GM12878 (cell line): ENCODE measurements around the gene SLC35E4. TPM values are rescaled to one million over a fixed set of nuclear protein-coding genes. Genes with fewer than 3 reads are reported as not detected.

Experiments used
- ATAC-seq: fragments of 200-7000 bp; cut with Tn5 transposase; 3 replicates; pipeline ENCODE4 v1.9.1; 2020; ENCODE audit warnings: mild to moderate bottlenecking, moderate library complexity
- BruUV-seq: library from RNA; stranded (reverse); fragments of 400-500 nt; replicated peaks from 2 replicates; lab custom pipeline; 2021; lab: Mats Ljungman, UMichigan
- CTCF ChIA-PET: fragments of 300-600 bp; sonication (Branson Sonifier 250); formaldehyde crosslinking; extraction: SDS; loops from one replicate; lab custom pipeline; 2021; ENCODE audit warnings: inconsistent platforms; lab: Yijun Ruan, JAX
- POLR2A ChIA-PET: fragments of 350-600 bp; formaldehyde crosslinking; extraction: SDS; loops from one replicate; lab custom pipeline; 2021; ENCODE audit warnings: inconsistent platforms; lab: Charles Lee
- RAD21 ChIA-PET: fragments of 300-600 bp; sonication (Branson Sonifier 250); formaldehyde crosslinking; loops from one replicate; lab custom pipeline; 2023; ENCODE audit warnings: antibody characterized with exemption; ENCODE audit not compliant: unreplicated experiment; lab: Charles Lee
- SMC1A ChIA-PET: fragments of 300-600 bp; sonication (Branson Sonifier 250); formaldehyde crosslinking; loops from one replicate; lab custom pipeline; 2023; ENCODE audit not compliant: unreplicated experiment, uncharacterized antibody; lab: Charles Lee
- DNase-seq: peaks from one replicate; pipeline ENCODE4 v3.0.0-alpha.2; 2011; ENCODE audit warnings: low read depth, low spot score
- FAIRE-seq: peaks from 3 replicates; lab custom pipeline; 2011; peaks lifted over from hg19 to GRCh38; lab: Jason Lieb, UNC
- H2AFZ ChIP-seq: 2 replicates; pipeline ENCODE4 v1.6.0; 2011; ENCODE audit warnings: low read depth, low read length, control low read depth; ENCODE audit not compliant: control insufficient read depth
- H3K27ac ChIP-seq: 2 replicates; pipeline ENCODE4 v1.5.1; 2011; ENCODE audit warnings: control low read depth; ENCODE audit not compliant: control insufficient read depth, insufficient read depth
- H3K27me3 ChIP-seq, 2 experiments: replicated peaks in 1 of 2; 2 replicates each; pipeline versions ENCODE4 v1.6.0 to v1.6.1; 2011; ENCODE audit warnings: low read length in 1 of 2; ENCODE audit not compliant: control insufficient read depth in 2 of 2, insufficient read depth in 2 of 2
- H3K36me3 ChIP-seq, 2 experiments: 2 replicates each; pipeline ENCODE4 v1.5.1; 2011; ENCODE audit warnings: low read length in 1 of 2; ENCODE audit not compliant: control insufficient read depth in 2 of 2, insufficient read depth in 2 of 2
- H3K4me1 ChIP-seq: 2 replicates; pipeline ENCODE4 v1.6.1; 2011; ENCODE audit warnings: mild to moderate bottlenecking, low read length, moderate library complexity, mixed read lengths; ENCODE audit not compliant: control insufficient read depth, insufficient read depth
- H3K4me2 ChIP-seq: 2 replicates; pipeline ENCODE4 v1.6.0; 2011; ENCODE audit warnings: control low read depth; ENCODE audit not compliant: control insufficient read depth, insufficient read depth
- H3K4me3 ChIP-seq: fragments of 200-600 bp; sonication (generic); 2 replicates; pipeline ENCODE4 v1.5.1; 2016
- H3K79me2 ChIP-seq: 2 replicates; pipeline ENCODE4 v1.6.0; 2011; ENCODE audit warnings: low read length; ENCODE audit not compliant: control insufficient read depth, insufficient read depth
- H3K9ac ChIP-seq: 2 replicates; pipeline ENCODE4 v1.8.0; 2011; ENCODE audit warnings: low read length, control low read depth, mixed read lengths; ENCODE audit not compliant: control insufficient read depth, insufficient read depth
- H3K9me3 ChIP-seq: replicated peaks from 3 replicates; pipeline ENCODE4 v1.5.1; 2011; ENCODE audit warnings: mild to moderate bottlenecking, low read length; ENCODE audit not compliant: control insufficient read depth, insufficient read depth
- H4K20me1 ChIP-seq: 2 replicates; pipeline ENCODE4 v1.6.0; 2011; ENCODE audit not compliant: control insufficient read depth, insufficient read depth
- ATF7 ChIP-seq: fragments of 450-650 bp; IDR thresholded peaks from 2 replicates; pipeline ENCODE4 v1.6.1; 2016; ENCODE audit warnings: low read depth, mild to moderate bottlenecking
- BMI1 ChIP-seq: fragments of 450-650 bp; IDR thresholded peaks from 2 replicates; pipeline ENCODE4 v1.6.1; 2016; ENCODE audit warnings: mild to moderate bottlenecking, moderate library complexity, borderline replicate concordance
- HCFC1 ChIP-seq: fragments of 150-350 bp; IDR thresholded peaks from 2 replicates; pipeline ENCODE4 v1.6.1; 2014; ENCODE audit warnings: low read length
- IKZF1 ChIP-seq: fragments of 450-650 bp; conservative IDR thresholded peaks from 2 replicates; pipeline ENCODE4 v1.6.1; 2017; ENCODE audit warnings: antibody characterized with exemption, mild to moderate bottlenecking
- KLF5 ChIP-seq: fragments of 450-650 bp; IDR thresholded peaks from 2 replicates; pipeline ENCODE4 v1.6.1; 2014; ENCODE audit warnings: mild to moderate bottlenecking; ENCODE audit not compliant: partially characterized antibody
- SMC3 ChIP-seq: IDR thresholded peaks from 2 replicates; pipeline ENCODE4 v1.6.1; 2011; ENCODE audit warnings: low read length, improper control_type of control experiment, borderline replicate concordance
- TCF3 ChIP-seq: IDR thresholded peaks from 2 replicates; pipeline ENCODE4 v1.6.1; 2012; ENCODE audit warnings: low read depth, mild to moderate bottlenecking, low read length, borderline replicate concordance; ENCODE audit not compliant: insufficient read depth
- YY1 ChIP-seq: IDR thresholded peaks from 2 replicates; pipeline ENCODE4 v1.6.1; 2011; ENCODE audit warnings: low read depth, mild to moderate bottlenecking, low read length
- ZNF217 ChIP-seq: fragments of 450-650 bp; IDR thresholded peaks from 2 replicates; pipeline ENCODE4 v1.6.1; 2017; ENCODE audit warnings: antibody characterized with exemption, mild to moderate bottlenecking
- ZNF274 ChIP-seq: IDR thresholded peaks from one replicate; pipeline ENCODE4 v1.8.0; 2011; ENCODE audit not compliant: insufficient read length, insufficient read depth
- ZNF384 ChIP-seq: IDR thresholded peaks from 2 replicates; pipeline ENCODE4 v1.6.1; 2012; ENCODE audit warnings: low read depth, mild to moderate bottlenecking, low read length, improper control_type of control experiment, borderline replicate concordance
- WGBS: methylation state at CpG from one replicate; pipeline ENCODE4 v1.1.6; 2016; ENCODE audit warnings: low lambda C conversion rate; ENCODE audit not compliant: insufficient replicate concordance, insufficient coverage; ENCODE audit errors: missing lambda C conversion rate; 5-methylcytosine and 5-hydroxymethylcytosine counted together
- in situ Hi-C: fragments of 300-500 bp; cut with MboI; formaldehyde crosslinking; loops from 9 replicates; pipeline ENCODE4 v1.14.3; 2018; ENCODE audit warnings: mixed read lengths
- intact Hi-C: fragments of 100-400 bp; cut with micrococcal nuclease; formaldehyde crosslinking; loops from one replicate; pipeline ENCODE4 v1.14.2; 2022; ENCODE audit not compliant: unreplicated experiment
- polyA plus RNA-seq, 11 experiments: library from polyadenylated mRNA; depleted of rRNA in 4 of 11; unstranded in 6 of 11; stranded (reverse) in 5 of 11; fragments of >200 nt; fragmentation: Nextera tagmentation in 4 of 11; fragmentation: Illumina TruSeq in 1 of 11; extraction: Ambion mirVana in 4 of 11; extraction: Trizol in 1 of 11; gene quantifications; 1 replicate in 1 of 11; 2 replicates in 10 of 11; pipeline versions ENCODE4 v1.2.1 to v1.2.3, GENCODE V29; 2011 to 2016; ENCODE audit warnings: inconsistent platforms in 2 of 11, missing spikeins in 2 of 11, low read depth in 1 of 11
- total RNA-seq, 4 experiments: library from RNA; depleted of rRNA in 3 of 4; stranded (reverse); fragments of >200 nt in 3 of 4; fragmentation: Illumina TruSeq in 1 of 4; extraction: Trizol in 1 of 4; gene quantifications; 2 replicates each; pipeline versions ENCODE4 v1.2.1 to v1.2.3, GENCODE V29; 2013 to 2021
- TF ChIP-seq, protein P1 (sequence below): IDR thresholded peaks from 2 replicates; pipeline ENCODE4 v1.6.1; 2011; ENCODE audit warnings: mild to moderate bottlenecking, low read depth, low read length, moderate library complexity; ENCODE audit not compliant: insufficient replicate concordance
- TF ChIP-seq, protein P2 (sequence below): IDR thresholded peaks from 2 replicates; pipeline ENCODE4 v1.6.1; 2012; ENCODE audit warnings: low read length, inconsistent platforms

Gene SLC35E4
- total and polyA plus RNA-seq, 10 of the 15 experiments (the other 5 are each of a cell fraction or from before 2014, with no cell fraction given), result 0.16 to 5.3 (median 2.9) TPM; not detected in 1

DNA sequence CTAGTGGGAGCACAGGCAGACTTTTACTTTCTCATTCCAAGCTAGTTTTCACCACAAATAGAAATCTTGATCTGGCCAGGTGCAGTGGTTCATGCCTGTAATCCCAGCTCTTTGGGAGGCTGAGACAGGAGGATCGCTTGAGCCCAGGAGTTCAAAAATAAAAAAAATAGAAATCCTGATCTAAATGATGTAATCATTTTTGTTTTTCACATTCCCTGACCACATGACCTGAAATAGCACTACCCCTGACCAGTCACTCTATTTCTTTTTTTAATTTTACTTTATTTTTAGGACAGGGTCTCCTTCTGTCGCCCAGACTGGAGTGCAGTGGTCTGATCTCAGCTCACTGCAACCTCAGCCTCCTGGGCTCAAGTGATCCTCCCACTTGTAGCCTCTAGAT lies 30.9 kb upstream of the SLC35E4 start:
- no peaks in the 10 kb centered on the region for H3K36me3 ChIP-seq
- POLR2A ChIA-PET, result interaction anchor here (0.9 to 1.5 kb wide), 2 partner anchors 13 to 162 kb away, joined by 3 to 4 read pairs; partner anchors contain the start of gene PES1
- TF ChIP-seq HCFC1 (no peak), ATF7 (peak; percentile 38; the same call in 1 of the 2 replicates)
- TF ChIP-seq, all 136 proteins: peak for 1
- Histone ChIP-seq H3K9me3 (no peaks in the 10 kb centered on the region), H3K27ac (no peak overlapping the region), H3K27me3 (no peaks in the 10 kb centered on the region), H3K4me3 (no peak overlapping the region), H4K20me1 (no peaks in the 10 kb centered on the region), H3K9ac (no peak overlapping the region), H3K4me2 (no peak overlapping the region), H3K79me2 (no peaks in the 10 kb centered on the region), H2AFZ (no peak overlapping the region), H3K4me1 (peaks cover 41% of the 10 kb centered on the region)
- DNase-seq, result no peak
- no peak for ATAC-seq
- 66% methylated on average over 2 of the region's 2 CpGs for WGBS
- no TSS peak for BruUV-seq
- CTCF ChIA-PET, result interaction anchor here (0.7 to 4.4 kb wide), 8 partner anchors 9 to 317 kb away, joined by 3 to 45 read pairs (median 4); partner anchors contain the start of genes DUSP18 and PES1
- in situ Hi-C loops, result no loop called here
- SMC1A ChIA-PET, result interaction anchor here (0.6 to 1.8 kb wide), 4 partner anchors 12 to 315 kb away, joined by 4 to 5 read pairs (median 4); no protein-coding TSS in a partner anchor
- FAIRE-seq, result no peak
- intact Hi-C loops, result loop anchor here (1.0 to 5.0 kb wide), 2 partner anchors 151 to 157 kb away; no protein-coding TSS in a partner anchor
- RAD21 ChIA-PET, result interaction anchor here (0.7 kb wide), 1 partner anchor 214 kb away, joined by 3 read pairs; no protein-coding TSS in a partner anchor

DNA sequence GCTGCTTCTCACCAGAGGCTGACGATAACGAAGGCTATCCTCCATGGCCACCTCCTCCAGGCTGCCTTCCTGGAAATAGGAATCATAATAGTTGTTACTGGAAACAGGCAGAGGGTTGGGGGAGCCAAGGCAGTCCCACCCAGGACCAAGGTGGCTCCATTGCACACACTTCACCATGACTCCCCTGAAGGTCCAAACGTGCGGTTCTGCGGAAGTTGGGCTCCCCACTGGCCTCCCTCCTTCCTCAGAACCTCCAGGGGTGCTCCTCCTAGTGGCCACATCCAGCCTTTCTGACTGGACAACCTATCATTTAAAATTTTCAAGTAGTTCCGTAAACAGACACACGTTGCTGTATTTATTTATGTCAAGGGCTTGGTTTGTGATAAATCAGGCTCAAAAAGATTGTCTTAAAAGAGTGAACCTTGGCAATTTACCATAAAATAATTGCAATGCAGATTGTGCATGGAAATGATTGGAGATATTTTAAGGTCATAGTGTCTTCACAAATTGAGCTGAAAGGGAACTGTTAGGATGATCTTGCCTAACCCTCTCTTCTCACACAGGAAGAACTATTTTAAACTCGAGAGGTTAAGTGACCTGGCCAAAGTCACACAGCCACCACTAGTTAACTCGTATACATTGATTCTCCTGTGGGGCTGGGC lies 30.0 kb upstream of the SLC35E4 start:
- peaks cover 50% of the 10 kb centered on the region for H3K4me1 ChIP-seq
- no peaks in the 10 kb centered on the region for H3K27me3 ChIP-seq
- intact Hi-C loops, result loop anchor here (1.0 kb wide), 1 partner anchor 150 kb away; no protein-coding TSS in a partner anchor
- no peaks in the 10 kb centered on the region for H3K9me3 ChIP-seq
- ChIA-PET RAD21 (interaction anchor here (1.5 to 4.7 kb wide), 5 partner anchors 14 to 215 kb away, joined by 5 to 58 read pairs (median 7); partner anchors contain the start of genes PES1 and SLC35E4), POLR2A (interaction anchor here (0.8 to 1.0 kb wide), 3 partner anchors 8 to 182 kb away, joined by 3 read pairs; partner anchors contain the start of gene PES1), SMC1A (interaction anchor here (0.6 to 3.6 kb wide), 8 partner anchors 11 to 560 kb away, joined by 3 to 18 read pairs (median 3); partner anchors contain the start of gene SLC35E4), CTCF (interaction anchor here (0.7 to 6.4 kb wide), 19 partner anchors 10 to 318 kb away, joined by 3 to 51 read pairs (median 4); partner anchors contain the start of genes PES1 and SLC35E4)
- H4K20me1 ChIP-seq, result no peaks in the 10 kb centered on the region
- H3K4me3 ChIP-seq, result no peak overlapping the region; the same call in 1 of the 2 replicates
- H3K4me2 ChIP-seq, result peak overlapping the region; percentile 70
- no peaks in the 10 kb centered on the region for H3K79me2 ChIP-seq
- H3K9ac ChIP-seq, result no peak overlapping the region
- BruUV-seq, result no TSS peak
- FAIRE-seq, result no peak
- no peaks in the 10 kb centered on the region for H3K36me3 ChIP-seq
- peak; percentile 60 for ATAC-seq
- no peak overlapping the region for H3K27ac ChIP-seq
- in situ Hi-C loops, result no loop called here
- peak overlapping the region; percentile 81 for H2AFZ ChIP-seq
- WGBS, result 30% methylated on average over 9 of the region's 9 CpGs
- DNase-seq, result no peak
- TF ChIP-seq YY1 (0 out of 2 replicates have a peak, but pooled peaks have one; percentile 46), ZNF217 (no peak), TCF3 (no peak), KLF5 (no peak), ZNF384 (no peak), SMC3 (peak; percentile 35; the same call in 1 of the 2 replicates), ZNF274 (no peak), IKZF1 (peak; percentile 36; the same call in 1 of the 2 replicates), BMI1 (no peak)
- TF ChIP-seq, protein P1, sequence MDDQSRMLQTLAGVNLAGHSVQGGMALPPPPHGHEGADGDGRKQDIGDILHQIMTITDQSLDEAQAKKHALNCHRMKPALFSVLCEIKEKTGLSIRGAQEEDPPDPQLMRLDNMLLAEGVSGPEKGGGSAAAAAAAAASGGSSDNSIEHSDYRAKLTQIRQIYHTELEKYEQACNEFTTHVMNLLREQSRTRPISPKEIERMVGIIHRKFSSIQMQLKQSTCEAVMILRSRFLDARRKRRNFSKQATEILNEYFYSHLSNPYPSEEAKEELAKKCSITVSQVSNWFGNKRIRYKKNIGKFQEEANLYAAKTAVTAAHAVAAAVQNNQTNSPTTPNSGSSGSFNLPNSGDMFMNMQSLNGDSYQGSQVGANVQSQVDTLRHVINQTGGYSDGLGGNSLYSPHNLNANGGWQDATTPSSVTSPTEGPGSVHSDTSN, result no peak
- TF ChIP-seq, protein P2, sequence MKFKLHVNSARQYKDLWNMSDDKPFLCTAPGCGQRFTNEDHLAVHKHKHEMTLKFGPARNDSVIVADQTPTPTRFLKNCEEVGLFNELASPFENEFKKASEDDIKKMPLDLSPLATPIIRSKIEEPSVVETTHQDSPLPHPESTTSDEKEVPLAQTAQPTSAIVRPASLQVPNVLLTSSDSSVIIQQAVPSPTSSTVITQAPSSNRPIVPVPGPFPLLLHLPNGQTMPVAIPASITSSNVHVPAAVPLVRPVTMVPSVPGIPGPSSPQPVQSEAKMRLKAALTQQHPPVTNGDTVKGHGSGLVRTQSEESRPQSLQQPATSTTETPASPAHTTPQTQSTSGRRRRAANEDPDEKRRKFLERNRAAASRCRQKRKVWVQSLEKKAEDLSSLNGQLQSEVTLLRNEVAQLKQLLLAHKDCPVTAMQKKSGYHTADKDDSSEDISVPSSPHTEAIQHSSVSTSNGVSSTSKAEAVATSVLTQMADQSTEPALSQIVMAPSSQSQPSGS, result no peak
